AG04449 (cell line): ENCODE data around the gene RRM1.

Experiments used
- CTCF ChIA-PET: fragments of 350-600 bp; formaldehyde crosslinking; extraction: SDS; loops from one replicate; lab custom pipeline; 2021; ENCODE audit warnings: antibody characterized with exemption; lab: Yijun Ruan, JAX
- POLR2A ChIA-PET: fragments of 400-600, 350-600 bp; formaldehyde crosslinking; extraction: SDS; loops from one replicate; lab custom pipeline; 2020; ENCODE audit warnings: antibody characterized with exemption, inconsistent platforms; lab: Yijun Ruan, JAX
- DNase-seq: peaks from one replicate; pipeline ENCODE4 v3.0.0-alpha.2; 2010; ENCODE audit warnings: low read depth, low spot score
- H3K4me3 ChIP-seq: 2 replicates; pipeline ENCODE4 v1.5.1; 2011; ENCODE audit warnings: low read depth, mild to moderate bottlenecking, control low read depth, low read length
- CTCF ChIP-seq: IDR thresholded peaks from one replicate; pipeline ENCODE4 v1.5.1; 2011; ENCODE audit warnings: mild to moderate bottlenecking, moderate library complexity, low read length, control low read depth, inconsistent platforms; ENCODE audit not compliant: insufficient read depth; ENCODE audit errors: missing control alignments

RRM1 gene

DNA sequence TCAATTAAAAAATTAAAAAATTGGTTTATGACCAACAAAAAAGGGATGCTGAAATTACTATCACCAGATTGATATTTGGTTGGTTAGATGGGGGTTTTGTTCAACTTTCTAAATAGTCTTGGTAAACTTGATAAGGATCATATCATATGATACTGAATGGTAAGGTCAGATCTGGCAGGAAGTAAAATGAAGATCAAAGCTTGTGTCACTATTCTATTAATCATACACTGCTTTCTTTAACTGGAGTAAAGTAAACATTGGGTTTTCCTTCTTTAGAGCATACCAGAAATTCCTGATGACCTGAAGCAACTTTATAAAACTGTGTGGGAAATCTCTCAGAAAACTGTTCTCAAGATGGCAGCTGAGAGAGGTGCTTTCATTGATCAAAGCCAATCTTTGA lies 40.2 kb downstream of the RRM1 start:
- ChIA-PET CTCF (no interaction called here), POLR2A (no interaction called here)
- no peak for TF ChIP-seq CTCF
- no peak overlapping the region for H3K4me3 ChIP-seq
- DNase-seq: no peak

DNA sequence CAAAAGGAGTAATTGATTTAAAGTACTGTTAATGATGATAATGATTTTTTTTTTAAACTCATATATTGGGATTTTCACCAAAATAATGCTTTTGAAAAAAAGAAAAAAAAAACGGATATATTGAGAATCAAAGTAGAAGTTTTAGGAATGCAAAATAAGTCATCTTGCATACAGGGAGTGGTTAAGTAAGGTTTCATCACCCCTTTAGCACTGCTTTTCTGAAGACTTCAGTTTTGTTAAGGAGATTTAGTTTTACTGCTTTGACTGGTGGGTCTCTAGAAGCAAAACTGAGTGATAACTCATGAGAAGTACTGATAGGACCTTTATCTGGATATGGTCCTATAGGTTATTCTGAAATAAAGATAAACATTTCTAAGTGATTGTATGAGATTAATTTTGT lies 43.9 kb downstream of the RRM1 start:
- POLR2A ChIA-PET: no interaction called here
- CTCF ChIA-PET: no interaction called here
- no peak for TF ChIP-seq CTCF
- no peak for DNase-seq
- H3K4me3 ChIP-seq: no peak overlapping the region

DNA sequence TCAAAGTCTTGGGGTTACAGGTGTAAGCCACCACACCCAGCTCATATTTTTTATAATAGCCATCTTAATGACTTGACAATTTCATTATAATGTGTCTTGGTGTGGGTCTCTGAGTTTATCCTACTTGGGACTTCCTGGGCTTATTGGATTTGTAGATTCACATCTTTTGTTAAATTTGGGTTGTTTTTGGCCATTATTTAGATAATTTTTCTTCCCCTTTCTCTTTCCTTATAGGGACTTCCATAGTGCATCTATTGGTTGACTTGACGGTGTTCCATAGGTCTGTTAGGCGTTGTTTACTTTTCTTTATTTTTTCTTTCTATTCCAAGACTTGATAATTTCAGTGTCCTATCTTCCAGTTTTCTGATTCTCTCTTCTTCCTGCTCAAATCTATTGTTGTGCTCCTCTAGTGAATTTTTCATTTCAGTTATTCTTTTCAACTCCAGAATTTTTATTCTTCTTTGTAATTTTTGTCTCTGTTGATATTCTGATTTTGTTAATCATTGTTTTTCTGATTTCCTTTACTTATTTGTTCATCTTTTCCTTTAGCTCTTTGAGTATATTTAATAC lies 45.6 kb downstream of the RRM1 start:
- POLR2A ChIA-PET: no interaction called here
- CTCF ChIA-PET: no interaction called here
- H3K4me3 ChIP-seq: no peak overlapping the region
- no peak for DNase-seq
- no peak for TF ChIP-seq CTCF

- ChIA-PET POLR2A (no interaction called here), CTCF (no interaction called here)
- no peak for DNase-seq
- no peak overlapping the region for H3K4me3 ChIP-seq
- TF ChIP-seq CTCF: no peak
Observed at GRCh38 chr11:4146070-4146771, 51.6 kb downstream of the RRM1 start.

- TF ChIP-seq CTCF: no peak
- ChIA-PET POLR2A (no interaction called here), CTCF (no interaction called here)
- DNase-seq: no peak
- H3K4me3 ChIP-seq: no peak overlapping the region
Observed at GRCh38 chr11:4146772-4147098, 52.1 kb downstream of the RRM1 start.

- no peak for TF ChIP-seq CTCF
- CTCF ChIA-PET: no interaction called here
- POLR2A ChIA-PET: no interaction called here
- no peak overlapping the region for H3K4me3 ChIP-seq
- DNase-seq: no peak
Observed at GRCh38 chr11:4154503-4154902, 59.9 kb downstream of the RRM1 start.
